Pulmonary artery endothelial cell (primary cell): ENCODE data around the gene PTK7. TPM values are rescaled to one million over a fixed set of nuclear protein-coding genes. Genes with fewer than 3 reads are reported as not detected.

Experiments used
- DNase-seq: peaks from one replicate; pipeline ENCODE4 v3.0.0-alpha.2; 2011; ENCODE audit warnings: low read depth, low spot score
- total RNA-seq: library from RNA; depleted of rRNA; stranded (reverse); fragments of >200 nt; gene quantifications from 2 replicates; pipeline ENCODE4 v1.2.3, GENCODE V29; 2014

The PTK7 gene
- total RNA-seq, 1 donor from 2014 or later, result 5.8 TPM

- DNase-seq, result no peak
Measured at GRCh38 chr6:43144879-43145278, 68.8 kb downstream of the PTK7 start.

- no peak for DNase-seq
Measured at GRCh38 chr6:43146261-43146660, 70.1 kb downstream of the PTK7 start.

- no peak for DNase-seq
Measured at GRCh38 chr6:43146709-43147688, 70.9 kb downstream of the PTK7 start.

- DNase-seq, result no peak
Measured at GRCh38 chr6:43147691-43148477, 71.8 kb downstream of the PTK7 start.

- DNase-seq, result no peak
Measured at GRCh38 chr6:43149265-43149664, 73.2 kb downstream of the PTK7 start.

- no peak for DNase-seq
Measured at GRCh38 chr6:43150051-43150751, 74.1 kb downstream of the PTK7 start.

- DNase-seq, result no peak
Measured at GRCh38 chr6:43159599-43159998, 83.5 kb downstream of the PTK7 start.

- no peak for DNase-seq
Measured at GRCh38 chr6:43163899-43164298, 87.8 kb downstream of the PTK7 start.

GRCh38 chr6:43170417-43170930 is 94.4 kb downstream of the PTK7 start:
- peak; percentile 53 for DNase-seq

- DNase-seq, result peak; percentile 98
Measured at GRCh38 chr6:43170931-43171706, 95.0 kb downstream of the PTK7 start, which contains the start of gene SRF. TSS of gene SRF (plus strand) at chr6:43171269. CDS start at chr6:43171657, 388 bp downstream.

- no peak for DNase-seq
Measured at GRCh38 chr6:43171707-43172103, 95.6 kb downstream of the PTK7 start.

GRCh38 chr6:43172104-43173007 is 96.2 kb downstream of the PTK7 start:
- DNase-seq, result no peak

- DNase-seq, result no peak
Measured at GRCh38 chr6:43173591-43174262, 97.6 kb downstream of the PTK7 start.

GRCh38 chr6:43174263-43175112 is 98.4 kb downstream of the PTK7 start:
- DNase-seq, result peak; percentile 99

GRCh38 chr6:43175676-43176422 is 99.7 kb downstream of the PTK7 start:
- DNase-seq, result no peak

- DNase-seq, result no peak
Measured at GRCh38 chr6:43176423-43176786, 100.3 kb downstream of the PTK7 start.

- no peak for DNase-seq
Measured at GRCh38 chr6:43178150-43178549, 102.0 kb downstream of the PTK7 start.
